HepG2 (cell line): ENCODE results near the gene IL17RC. TPM values are rescaled to one million over a fixed set of nuclear protein-coding genes. Genes with fewer than 3 reads are reported as not detected.

Source experiments
- ATAC-seq: fragments of 200-7000 bp; cut with Tn5 transposase; 3 replicates; pipeline ENCODE4 v1.9.1; 2020; ENCODE audit warnings: mild to moderate bottlenecking, moderate library complexity
- BruUV-seq: library from RNA; stranded (reverse); fragments of 400-500 nt; replicated peaks from 2 replicates; lab custom pipeline; 2021; lab: Mats Ljungman, UMichigan
- CTCF ChIA-PET: fragments of 300-600 bp; formaldehyde crosslinking; extraction: SDS; loops from one replicate; lab custom pipeline; 2021; ENCODE audit warnings: low total read pairs, inconsistent platforms, low intra/inter-chr PET ratio; lab: Yijun Ruan, JAX
- POLR2A ChIA-PET: fragments of 350-600 bp; sonication (Branson Sonifier 250); formaldehyde crosslinking; loops from one replicate; lab custom pipeline; 2020; ENCODE audit warnings: antibody characterized with exemption, inconsistent platforms; lab: Yijun Ruan, JAX
- DNase-seq: peaks from one replicate; pipeline ENCODE4 v3.0.0-alpha.2; 2015; ENCODE audit warnings: low spot score
- FAIRE-seq: peaks from 3 replicates; lab custom pipeline; 2011; peaks lifted over from hg19 to GRCh38; lab: Jason Lieb, UNC
- H2AFZ ChIP-seq: one replicate; pipeline ENCODE4 v1.6.1; 2011; ENCODE audit warnings: low read length, inconsistent platforms
- H3K27ac ChIP-seq: fragments of 300-600 bp; 3 replicates; pipeline ENCODE4 v1.8.0; 2011; ENCODE audit warnings: mixed run types, mild to moderate bottlenecking, mixed read lengths, low read length, inconsistent platforms; ENCODE audit not compliant: insufficient read depth; ENCODE audit errors: extremely low read length
- H3K27me3 ChIP-seq, 2 experiments: fragments of 200-600 bp in 1 of 2; 2 replicates in 1 of 2; 3 replicates in 1 of 2; pipeline versions ENCODE4 v1.6.0 to v1.8.0; 2011; ENCODE audit warnings: low read length in 2 of 2, mild to moderate bottlenecking in 2 of 2, moderate library complexity in 2 of 2, inconsistent platforms in 1 of 2; ENCODE audit not compliant: insufficient read depth in 2 of 2, control insufficient read depth in 1 of 2
- H3K36me3 ChIP-seq, 2 experiments: fragments of 200-600 bp in 1 of 2; replicated peaks in 1 of 2; 2 replicates in 1 of 2; 3 replicates in 1 of 2; pipeline versions ENCODE4 v1.5.1 to v1.8.0; 2011; ENCODE audit warnings: low read length in 2 of 2, inconsistent platforms in 1 of 2; ENCODE audit not compliant: insufficient read depth in 2 of 2, control insufficient read depth in 1 of 2
- H3K4me1 ChIP-seq: 2 replicates; pipeline ENCODE4 v1.5.1; 2012; ENCODE audit warnings: low read length, inconsistent platforms; ENCODE audit not compliant: insufficient read depth
- H3K4me2 ChIP-seq: 2 replicates; pipeline ENCODE4 v1.6.0; 2011; ENCODE audit warnings: low read depth, low read length, inconsistent platforms
- H3K4me3 ChIP-seq, 3 experiments: fragments of 200-600 bp in 1 of 3; sonication (generic), shearing (Covaris generic) in 1 of 3; replicated peaks in 1 of 3; 2 replicates each; pipeline ENCODE4 v1.5.1; 2011 to 2016; ENCODE audit warnings: low read length in 3 of 3, inconsistent platforms in 2 of 3, low read depth in 2 of 3, mild to moderate bottlenecking in 2 of 3, control low read depth in 1 of 3, mixed read lengths in 1 of 3; ENCODE audit not compliant: insufficient read depth in 1 of 3
- H3K79me2 ChIP-seq: one replicate; pipeline ENCODE4 v1.6.1; 2011; ENCODE audit warnings: low read length, inconsistent platforms; ENCODE audit not compliant: insufficient read depth
- H3K9ac ChIP-seq: 2 replicates; pipeline ENCODE4 v1.6.0; 2011; ENCODE audit warnings: mild to moderate bottlenecking, low read depth, low read length, inconsistent platforms; ENCODE audit not compliant: insufficient read depth
- H3K9me3 ChIP-seq: 2 replicates; pipeline ENCODE4 v1.5.1; 2012; ENCODE audit warnings: mild to moderate bottlenecking, low read length
- H4K20me1 ChIP-seq: 2 replicates; pipeline ENCODE4 v1.6.0; 2011; ENCODE audit warnings: inconsistent platforms, mild to moderate bottlenecking, low read length, moderate library complexity; ENCODE audit not compliant: insufficient read depth
- GATAD1 ChIP-seq: IDR thresholded peaks from 2 replicates; pipeline ENCODE4 v1.6.1; 2016; ENCODE audit warnings: missing genetic modification reagents, missing compliant biosample characterization
- HMG20B ChIP-seq: conservative IDR thresholded peaks from 2 replicates; pipeline ENCODE4 v1.6.1; 2016; ENCODE audit warnings: missing genetic modification reagents, missing compliant biosample characterization
- HNRNPUL1 ChIP-seq: fragments of 200-400 bp; formaldehyde crosslinking; IDR thresholded peaks from 2 replicates; pipeline ENCODE4 v1.6.1; 2017; ENCODE audit warnings: low read depth, mild to moderate bottlenecking, low read length, moderate library complexity
- HOXA3 ChIP-seq: sonication (generic); formaldehyde crosslinking; IDR thresholded peaks from 2 replicates; pipeline ENCODE4 v1.5.0; 2020; ENCODE audit warnings: missing genetic modification reagents
- ONECUT2 ChIP-seq: sonication (generic); formaldehyde crosslinking; IDR thresholded peaks from 2 replicates; pipeline ENCODE4 v1.4.0; 2020; ENCODE audit warnings: missing genetic modification reagents
- TBL1XR1 ChIP-seq: fragments of 150-350 bp; IDR thresholded peaks from 2 replicates; pipeline ENCODE4 v1.6.1; 2014; ENCODE audit warnings: borderline replicate concordance, low read length; ENCODE audit not compliant: partially characterized antibody
- ZNF296 ChIP-seq: sonication (generic); formaldehyde crosslinking; conservative IDR thresholded peaks from 2 replicates; pipeline ENCODE4 v1.5.0; 2020; ENCODE audit warnings: mild to moderate bottlenecking, missing genetic modification reagents
- ZNF501 ChIP-seq: sonication (generic); formaldehyde crosslinking; IDR thresholded peaks from 2 replicates; pipeline ENCODE4 v1.5.1; 2020; ENCODE audit warnings: mild to moderate bottlenecking, moderate library complexity, missing genetic modification reagents
- ZNF605 ChIP-seq: sonication (generic); formaldehyde crosslinking; IDR thresholded peaks from 2 replicates; pipeline ENCODE4 v1.8.0; 2022; ENCODE audit warnings: mild to moderate bottlenecking, missing genetic modification reagents
- WGBS: methylation state at CpG from one replicate; pipeline ENCODE4 v1.1.6; 2017; ENCODE audit warnings: low lambda C conversion rate; 5-methylcytosine and 5-hydroxymethylcytosine counted together
- in situ Hi-C: cut with HindIII; loops from 2 replicates; pipeline ENCODE4 v1.10.0; 2017; ENCODE audit warnings: low pct_unique_long_range_greater_than_20kb; ENCODE audit not compliant: extremely low pct_ligation_motif_present
- intact Hi-C: fragments of 100-400 bp; cut with micrococcal nuclease; formaldehyde crosslinking; loops from one replicate; pipeline ENCODE4 v1.10.0; 2022; ENCODE audit not compliant: unreplicated experiment
- polyA plus RNA-seq, 8 experiments: library from polyadenylated mRNA; depleted of rRNA in 3 of 8; stranded (reverse) in 7 of 8; unstranded in 1 of 8; fragments of >200 nt; fragmentation: Illumina TruSeq in 4 of 8; extraction: Trizol in 4 of 8; gene quantifications; 2 replicates each; pipeline versions ENCODE4 v1.2.1 to v1.2.3, GENCODE V29; 2011 to 2016; ENCODE audit warnings: low read depth in 4 of 8, missing spikeins in 1 of 8, mixed read lengths in 1 of 8; ENCODE audit not compliant: insufficient read depth in 1 of 8
- total RNA-seq, 5 experiments: library from RNA; depleted of rRNA; stranded (reverse); fragments of >200 nt; fragmentation: Illumina TruSeq; extraction: Trizol; gene quantifications; 2 replicates each; pipeline ENCODE4 v1.2.3, GENCODE V29; 2016; ENCODE audit warnings: low read depth in 1 of 5
- TF ChIP-seq, protein P1 (sequence below): sonication (generic); formaldehyde crosslinking; IDR thresholded peaks from 2 replicates; pipeline ENCODE4 v1.5.0; 2020; ENCODE audit warnings: missing genetic modification reagents, mild to moderate bottlenecking, borderline replicate concordance
- TF ChIP-seq, protein P2 (sequence below): sonication (generic); IDR thresholded peaks from 2 replicates; pipeline ENCODE4 v1.6.1; 2016; ENCODE audit warnings: low read depth, borderline replicate concordance
- TF ChIP-seq, protein P3 (sequence below): IDR thresholded peaks from 2 replicates; pipeline ENCODE4 v1.6.1; 2016; ENCODE audit warnings: low read depth, missing genetic modification reagents, missing compliant biosample characterization

IL17RC gene
- total and polyA plus RNA-seq, 2 of the 13 experiments (the other 11 are each of a cell fraction or from before 2014, with no cell fraction given): 20.7 to 24.0 TPM

DNA sequence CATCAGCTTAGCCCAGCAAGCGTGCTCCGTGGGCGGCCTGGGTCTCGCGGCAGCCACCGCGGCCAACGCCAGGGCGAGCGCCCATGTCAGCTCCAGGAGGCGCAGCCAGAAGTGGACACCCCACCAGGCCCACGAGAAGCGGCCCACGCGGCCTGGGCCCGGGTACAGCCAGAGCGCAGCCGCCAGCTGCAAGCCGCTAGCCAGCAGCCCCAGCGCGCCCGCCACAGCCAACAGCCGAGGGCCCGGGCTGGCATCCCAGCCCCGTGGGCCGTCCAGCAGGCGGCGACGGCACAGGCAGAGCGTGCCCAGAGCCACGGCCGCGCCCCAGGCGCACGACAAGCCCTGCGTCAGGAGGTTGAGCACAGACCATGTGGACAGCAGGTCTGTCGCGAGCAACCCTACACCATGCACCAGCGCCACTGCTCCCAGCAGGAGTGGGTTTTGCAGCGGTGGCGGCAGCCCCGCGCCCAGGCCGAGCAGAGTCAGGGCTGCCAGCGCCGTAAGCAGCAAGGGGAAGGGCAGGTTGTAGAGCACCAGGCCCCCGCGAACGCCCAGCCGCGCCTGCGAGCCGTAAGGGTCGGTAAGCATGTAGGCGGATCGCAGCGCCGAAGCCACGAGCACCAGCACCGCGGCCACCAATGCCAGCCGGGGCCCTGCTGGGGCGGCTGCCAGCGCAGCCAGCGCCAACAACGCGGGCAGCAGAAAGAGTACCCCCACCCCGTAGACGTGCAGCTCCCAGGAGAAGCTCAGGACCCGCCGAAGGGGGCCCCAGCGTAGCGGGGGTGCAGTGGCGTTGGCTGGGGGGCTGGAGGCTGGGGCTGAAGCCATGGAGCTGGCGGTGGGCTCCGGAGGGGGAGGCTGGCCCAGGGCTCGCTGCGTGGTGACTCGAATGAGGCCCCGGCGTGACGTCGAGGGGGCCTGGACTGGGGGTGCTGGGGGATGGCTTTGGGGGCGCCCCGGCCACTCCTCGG, 30.4 kb downstream of the IL17RC start:
- 7% methylated on average over 26 of the region's 86 CpGs for WGBS
- FAIRE-seq (peak; percentile 63), ATAC-seq (peak; percentile 91), DNase-seq (peak; percentile 76)
- Histone ChIP-seq H3K79me2 (peaks cover 3% of the 10 kb centered on the region), H3K4me3 (peak overlapping the region; percentile 51 to 85 (median 77)), H3K9me3 (no peaks in the 10 kb centered on the region), H3K4me2 (peak overlapping the region; percentile 95), H3K27me3 (no peaks in the 10 kb centered on the region), H3K27ac (peak overlapping the region; percentile 70), H3K9ac (peak overlapping the region; percentile 83), H3K36me3 (peaks cover 2 to 5% of the 10 kb centered on the region in 2 experiments; a peak in 3 of 5 replicates), H2AFZ (no peak overlapping the region), H4K20me1 (no peaks in the 10 kb centered on the region), H3K4me1 (peaks cover 27% of the 10 kb centered on the region)
- in situ Hi-C loops (no loop called here), intact Hi-C loops (loop anchor here (1.0 to 10.0 kb wide), 4 partner anchors 15 to 85 kb away; partner anchors contain the start of genes CRELD1 and IL17RE)
- POLR2A ChIA-PET: interaction anchor here (0.8 to 2.6 kb wide), 29 partner anchors 8 to 302 kb away, joined by 3 to 124 read pairs (median 6); partner anchors contain the start of genes ARPC4, CAMK1, CRELD1 and EMC3
- BruUV-seq: no TSS peak
- CTCF ChIA-PET: interaction anchor here (1.3 to 2.5 kb wide), 4 partner anchors 14 to 85 kb away, joined by 3 to 14 read pairs (median 6); partner anchors contain the start of genes CRELD1 and FANCD2
- TF ChIP-seq, protein P1, sequence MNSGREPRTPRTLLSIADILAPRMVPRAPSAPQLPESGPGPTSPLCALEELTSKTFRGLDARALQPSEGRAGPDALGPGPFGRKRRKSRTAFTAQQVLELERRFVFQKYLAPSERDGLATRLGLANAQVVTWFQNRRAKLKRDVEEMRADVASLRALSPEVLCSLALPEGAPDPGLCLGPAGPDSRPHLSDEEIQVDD (CRISPR knock-in tag): no peak
- TF ChIP-seq, protein P2, sequence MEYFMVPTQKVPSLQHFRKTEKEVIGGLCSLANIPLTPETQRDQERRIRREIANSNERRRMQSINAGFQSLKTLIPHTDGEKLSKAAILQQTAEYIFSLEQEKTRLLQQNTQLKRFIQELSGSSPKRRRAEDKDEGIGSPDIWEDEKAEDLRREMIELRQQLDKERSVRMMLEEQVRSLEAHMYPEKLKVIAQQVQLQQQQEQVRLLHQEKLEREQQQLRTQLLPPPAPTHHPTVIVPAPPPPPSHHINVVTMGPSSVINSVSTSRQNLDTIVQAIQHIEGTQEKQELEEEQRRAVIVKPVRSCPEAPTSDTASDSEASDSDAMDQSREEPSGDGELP: peak; percentile 50; the same call in 1 of the 2 replicates
- TF ChIP-seq GATAD1 (CRISPR knock-in tag) (peak; percentile 80), ZNF501 (peak; percentile 75), ZNF296 (CRISPR knock-in tag) (no peak), ZNF605 (peak; percentile 68), TBL1XR1 (no peak), HNRNPUL1 (no peak; the same call in 1 of the 2 replicates), HMG20B (no peak; the same call in 1 of the 2 replicates), ONECUT2 (CRISPR knock-in tag) (peak; percentile 35; the same call in 1 of the 2 replicates), HOXA3 (peak; percentile 90)
- TF ChIP-seq, protein P3, sequence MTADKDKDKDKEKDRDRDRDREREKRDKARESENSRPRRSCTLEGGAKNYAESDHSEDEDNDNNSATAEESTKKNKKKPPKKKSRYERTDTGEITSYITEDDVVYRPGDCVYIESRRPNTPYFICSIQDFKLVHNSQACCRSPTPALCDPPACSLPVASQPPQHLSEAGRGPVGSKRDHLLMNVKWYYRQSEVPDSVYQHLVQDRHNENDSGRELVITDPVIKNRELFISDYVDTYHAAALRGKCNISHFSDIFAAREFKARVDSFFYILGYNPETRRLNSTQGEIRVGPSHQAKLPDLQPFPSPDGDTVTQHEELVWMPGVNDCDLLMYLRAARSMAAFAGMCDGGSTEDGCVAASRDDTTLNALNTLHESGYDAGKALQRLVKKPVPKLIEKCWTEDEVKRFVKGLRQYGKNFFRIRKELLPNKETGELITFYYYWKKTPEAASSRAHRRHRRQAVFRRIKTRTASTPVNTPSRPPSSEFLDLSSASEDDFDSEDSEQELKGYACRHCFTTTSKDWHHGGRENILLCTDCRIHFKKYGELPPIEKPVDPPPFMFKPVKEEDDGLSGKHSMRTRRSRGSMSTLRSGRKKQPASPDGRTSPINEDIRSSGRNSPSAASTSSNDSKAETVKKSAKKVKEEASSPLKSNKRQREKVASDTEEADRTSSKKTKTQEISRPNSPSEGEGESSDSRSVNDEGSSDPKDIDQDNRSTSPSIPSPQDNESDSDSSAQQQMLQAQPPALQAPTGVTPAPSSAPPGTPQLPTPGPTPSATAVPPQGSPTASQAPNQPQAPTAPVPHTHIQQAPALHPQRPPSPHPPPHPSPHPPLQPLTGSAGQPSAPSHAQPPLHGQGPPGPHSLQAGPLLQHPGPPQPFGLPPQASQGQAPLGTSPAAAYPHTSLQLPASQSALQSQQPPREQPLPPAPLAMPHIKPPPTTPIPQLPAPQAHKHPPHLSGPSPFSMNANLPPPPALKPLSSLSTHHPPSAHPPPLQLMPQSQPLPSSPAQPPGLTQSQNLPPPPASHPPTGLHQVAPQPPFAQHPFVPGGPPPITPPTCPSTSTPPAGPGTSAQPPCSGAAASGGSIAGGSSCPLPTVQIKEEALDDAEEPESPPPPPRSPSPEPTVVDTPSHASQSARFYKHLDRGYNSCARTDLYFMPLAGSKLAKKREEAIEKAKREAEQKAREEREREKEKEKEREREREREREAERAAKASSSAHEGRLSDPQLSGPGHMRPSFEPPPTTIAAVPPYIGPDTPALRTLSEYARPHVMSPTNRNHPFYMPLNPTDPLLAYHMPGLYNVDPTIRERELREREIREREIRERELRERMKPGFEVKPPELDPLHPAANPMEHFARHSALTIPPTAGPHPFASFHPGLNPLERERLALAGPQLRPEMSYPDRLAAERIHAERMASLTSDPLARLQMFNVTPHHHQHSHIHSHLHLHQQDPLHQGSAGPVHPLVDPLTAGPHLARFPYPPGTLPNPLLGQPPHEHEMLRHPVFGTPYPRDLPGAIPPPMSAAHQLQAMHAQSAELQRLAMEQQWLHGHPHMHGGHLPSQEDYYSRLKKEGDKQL: peak; percentile 18; the same call in 1 of the 2 replicates
